SK-N-SH treated with all-trans-retinoic acid at 6 μM for 48 hours (cell line): ENCODE data around the gene BDNF.

Source experiments
- PATZ1 ChIP-seq: fragments of 250-450 bp; sonication (Bioruptor Pico); IDR thresholded peaks from 2 replicates; pipeline ENCODE4 v1.8.0; 2020; ENCODE audit warnings: mild to moderate bottlenecking, moderate library complexity, borderline replicate concordance
- ZFP3 ChIP-seq: fragments of 250-450 bp; sonication (Bioruptor Pico); IDR thresholded peaks from 2 replicates; pipeline ENCODE4 v1.5.0; 2020; ENCODE audit warnings: mild to moderate bottlenecking, moderate library complexity

GRCh38 chr11:27722953-27723344, 22.7 kb upstream of the BDNF start:
- no peak for TF ChIP-seq PATZ1
- TF ChIP-seq ZFP3 (CRISPR knock-in tag), result no peak
